Vagina (tissue), 2 donors: ENCODE measurements around the gene FUS. TPM values are rescaled to one million over a fixed set of nuclear protein-coding genes. Genes with fewer than 3 reads are reported as not detected.
"Not testable (repeated sequence)": the region's sequence is repeated elsewhere in the genome, so short reads cannot be mapped to it uniquely, and the experiment has no call there.

Source experiments
- DNase-seq, 2 donors: peaks; one replicate each; pipeline ENCODE4 v3.0.0-alpha.2; 2017; ENCODE audit errors: extremely low spot score in 2 of 2
- H3K27ac ChIP-seq: fragments of 200-600 bp; sonication (generic); one replicate; pipeline ENCODE4 v1.5.1; 2019
- H3K27me3 ChIP-seq: fragments of 200-600 bp; sonication (generic); one replicate; pipeline ENCODE4 v1.5.1; 2019
- H3K36me3 ChIP-seq, 2 donors: fragments of 200-600 bp; sonication (generic); one replicate each; pipeline ENCODE4 v1.5.1; 2017 to 2019
- H3K4me1 ChIP-seq: fragments of 200-600 bp; sonication (generic); one replicate; pipeline ENCODE4 v1.5.1; 2019
- H3K4me3 ChIP-seq, 2 donors: fragments of 200-600 bp; sonication (generic); 1 replicate in 1 of 2; 2 replicates in 1 of 2; pipeline ENCODE4 v1.5.1; 2016 to 2019
- H3K9me3 ChIP-seq: fragments of 200-600 bp; sonication (generic); one replicate; pipeline ENCODE4 v1.5.1; 2019
- POLR2A ChIP-seq, 2 donors: fragments of 450-650 bp; IDR thresholded peaks; one replicate each; pipeline ENCODE4 v1.6.1; 2017; ENCODE audit warnings: antibody characterized with exemption in 2 of 2, mild to moderate bottlenecking in 2 of 2, moderate library complexity in 2 of 2
- POLR2AphosphoS5 ChIP-seq, 2 donors: sonication (generic); formaldehyde crosslinking; IDR thresholded peaks; one replicate each; pipeline ENCODE4 v1.9.0; 2017; ENCODE audit warnings: antibody characterized with exemption in 2 of 2, mild to moderate bottlenecking in 2 of 2, low read depth in 1 of 2; ENCODE audit not compliant: insufficient read depth in 1 of 2
- intact Hi-C: fragments of 100-400 bp; cut with DNase I; formaldehyde crosslinking; loops from one replicate; pipeline ENCODE4 v1.15.1; 2023
- total RNA-seq: library from RNA; depleted of rRNA; stranded (reverse); fragments of >200 nt; gene quantifications from one replicate; pipeline ENCODE4 v1.2.3, GENCODE V29; 2016
- TF ChIP-seq, protein P1 (sequence below), 3 experiments: fragments of 450-650 bp in 2 of 3; fragments of 200-600 bp in 1 of 3; sonication (generic) in 1 of 3; IDR thresholded peaks; one replicate each; pipeline ENCODE4 v1.5.1; 2017 to 2019; ENCODE audit warnings: antibody characterized with exemption in 3 of 3, mild to moderate bottlenecking in 2 of 3, moderate library complexity in 2 of 3

The FUS gene
- total RNA-seq, 1 donor from 2014 or later, result 74.2 TPM

DNA sequence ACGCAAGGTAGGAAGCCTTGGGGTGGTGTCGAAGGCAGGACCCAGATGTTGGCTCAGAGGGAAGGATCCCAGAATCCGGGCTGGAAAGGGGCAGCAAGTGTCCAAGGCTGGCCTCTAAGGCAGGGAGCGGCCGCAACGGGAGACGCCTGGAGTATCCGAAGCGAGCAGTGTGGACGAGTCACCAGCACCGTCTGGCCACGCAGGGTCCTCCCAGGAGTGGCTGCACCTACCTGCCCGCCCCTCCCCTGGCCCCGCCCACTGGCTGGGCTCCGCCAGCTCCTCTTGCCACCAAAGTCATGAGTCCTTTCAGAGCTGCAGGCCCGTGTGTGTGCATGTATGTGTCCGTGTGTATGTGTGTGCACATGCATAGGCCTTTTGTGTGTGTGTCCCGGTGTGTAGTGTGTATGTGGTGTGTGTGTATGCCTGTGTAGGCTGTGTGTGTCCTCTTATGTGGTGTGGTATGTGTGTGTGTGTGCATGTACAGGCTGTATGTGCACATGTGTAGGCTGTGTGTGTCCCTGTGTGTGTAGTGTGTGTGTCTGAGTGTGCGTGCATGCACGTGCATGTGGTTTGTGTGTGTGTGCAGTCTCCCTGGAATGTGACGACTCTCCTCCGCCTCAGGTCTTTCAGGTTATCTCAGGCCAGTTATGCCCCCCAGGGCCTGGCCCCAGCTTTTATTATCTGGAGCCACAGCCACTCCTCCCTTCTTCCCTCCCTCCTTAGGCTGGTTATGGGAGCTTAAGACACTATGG, 44.2 kb upstream of the FUS start, which contains the start of gene PRSS8:
PRSS8 (minus strand) TSS at position 193 of the 752 bp plus-strand sequence. CDS start 229 bp downstream, outside the sequence.
- Histone ChIP-seq H3K4me1 (peaks cover 42% of the 10 kb centered on the region), H3K36me3 (peaks cover 0 to 20% of the 10 kb centered on the region in 2 donors), H3K27me3 (no peaks in the 10 kb centered on the region), H3K27ac (peak within 1 kb of the TSS; percentile 86), H3K4me3 (peak within 1 kb of the TSS in 1 of 2 donors; percentile 48), H3K9me3 (no peaks in the 10 kb centered on the region)
- no peak for DNase-seq
- TF ChIP-seq POLR2AphosphoS5 (IDR thresholded peaks at IDR 0.05; ENCODE audit: insufficient read depth in 1 of 2, low read depth in 1 of 2), result peak; percentile 15 to 68
- TF ChIP-seq POLR2A (IDR thresholded peaks at IDR 0.05), result no peak
- TF ChIP-seq, protein P1, sequence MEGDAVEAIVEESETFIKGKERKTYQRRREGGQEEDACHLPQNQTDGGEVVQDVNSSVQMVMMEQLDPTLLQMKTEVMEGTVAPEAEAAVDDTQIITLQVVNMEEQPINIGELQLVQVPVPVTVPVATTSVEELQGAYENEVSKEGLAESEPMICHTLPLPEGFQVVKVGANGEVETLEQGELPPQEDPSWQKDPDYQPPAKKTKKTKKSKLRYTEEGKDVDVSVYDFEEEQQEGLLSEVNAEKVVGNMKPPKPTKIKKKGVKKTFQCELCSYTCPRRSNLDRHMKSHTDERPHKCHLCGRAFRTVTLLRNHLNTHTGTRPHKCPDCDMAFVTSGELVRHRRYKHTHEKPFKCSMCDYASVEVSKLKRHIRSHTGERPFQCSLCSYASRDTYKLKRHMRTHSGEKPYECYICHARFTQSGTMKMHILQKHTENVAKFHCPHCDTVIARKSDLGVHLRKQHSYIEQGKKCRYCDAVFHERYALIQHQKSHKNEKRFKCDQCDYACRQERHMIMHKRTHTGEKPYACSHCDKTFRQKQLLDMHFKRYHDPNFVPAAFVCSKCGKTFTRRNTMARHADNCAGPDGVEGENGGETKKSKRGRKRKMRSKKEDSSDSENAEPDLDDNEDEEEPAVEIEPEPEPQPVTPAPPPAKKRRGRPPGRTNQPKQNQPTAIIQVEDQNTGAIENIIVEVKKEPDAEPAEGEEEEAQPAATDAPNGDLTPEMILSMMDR (IDR thresholded peaks at IDR 0.05), result no peak
- intact Hi-C loops, result no loop called here

DNA sequence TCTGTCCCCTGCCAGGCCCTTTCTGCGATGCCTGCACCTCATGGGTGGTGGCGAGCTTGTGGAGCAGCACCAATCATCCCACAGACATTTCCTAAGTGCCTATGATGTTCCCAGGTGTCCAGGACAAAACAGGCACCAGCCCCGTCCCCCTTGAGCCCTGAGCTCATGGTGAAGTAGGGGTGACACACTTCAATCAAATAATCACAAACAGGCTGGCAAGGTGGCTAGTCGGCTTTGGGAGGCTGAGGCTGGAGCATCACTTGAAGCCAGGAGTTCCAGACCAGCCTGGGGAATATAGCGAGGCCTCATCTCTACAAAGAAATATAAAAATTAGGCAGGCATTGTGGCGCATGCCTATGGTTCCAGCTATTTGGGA, 43.7 kb upstream of the FUS start:
- no peak overlapping the region for H3K4me3 ChIP-seq
- TF ChIP-seq, protein P1 (IDR thresholded peaks at IDR 0.05), result no peak
- no peak for TF ChIP-seq POLR2A (IDR thresholded peaks at IDR 0.05)
- no peak for TF ChIP-seq POLR2AphosphoS5 (IDR thresholded peaks at IDR 0.05; ENCODE audit: insufficient read depth in 1 of 2, low read depth in 1 of 2)
- DNase-seq, result peak in 1 of 2 donors; percentile 81
- intact Hi-C loops, result no loop called here
- no peaks in the 10 kb centered on the region for H3K9me3 ChIP-seq
- H3K36me3 ChIP-seq, result peaks cover 0 to 14% of the 10 kb centered on the region in 2 donors
- H3K27ac ChIP-seq, result no peak overlapping the region
- no peaks in the 10 kb centered on the region for H3K27me3 ChIP-seq
- H3K4me1 ChIP-seq, result peaks cover 45% of the 10 kb centered on the region

DNA sequence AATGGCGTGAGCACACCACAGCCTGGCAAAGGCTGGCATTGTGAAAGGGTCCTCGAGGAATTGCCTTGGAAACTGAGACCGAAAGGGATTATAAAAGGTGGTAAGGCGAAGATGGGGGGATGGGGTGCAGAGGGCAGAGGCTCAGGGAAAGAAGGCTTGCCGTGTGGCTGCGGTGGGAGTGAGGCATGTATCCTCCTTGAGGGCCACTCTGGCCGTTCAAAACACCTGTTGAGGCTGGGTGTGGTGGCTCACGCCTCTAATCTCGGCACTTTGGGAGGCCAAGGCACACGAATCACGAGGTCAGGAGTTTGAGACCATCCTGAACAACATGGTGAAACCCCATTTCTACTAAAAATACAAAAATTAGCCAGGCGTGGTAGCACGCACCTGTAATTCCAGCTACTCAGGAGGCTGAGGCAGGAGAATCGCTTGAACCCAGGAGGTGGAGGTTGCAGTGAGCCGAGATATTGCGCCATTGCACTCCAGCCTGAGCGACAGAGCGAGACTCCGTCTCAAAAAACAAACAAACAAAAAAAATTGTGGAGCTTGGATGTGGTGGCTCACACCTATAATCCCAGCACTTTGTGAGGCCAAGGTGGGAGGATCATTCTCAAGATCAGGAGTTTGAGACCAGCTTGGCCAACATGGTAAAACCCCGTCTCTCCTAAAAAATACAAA, 43.0 kb upstream of the FUS start:
- intact Hi-C loops, H3K4me3 ChIP-seq, H3K36me3 ChIP-seq, H3K27ac ChIP-seq, H3K9me3 ChIP-seq, DNase-seq, H3K27me3 ChIP-seq: not testable (repeated sequence)
- H3K4me1 ChIP-seq, result peaks cover 45% of the 10 kb centered on the region

DNA sequence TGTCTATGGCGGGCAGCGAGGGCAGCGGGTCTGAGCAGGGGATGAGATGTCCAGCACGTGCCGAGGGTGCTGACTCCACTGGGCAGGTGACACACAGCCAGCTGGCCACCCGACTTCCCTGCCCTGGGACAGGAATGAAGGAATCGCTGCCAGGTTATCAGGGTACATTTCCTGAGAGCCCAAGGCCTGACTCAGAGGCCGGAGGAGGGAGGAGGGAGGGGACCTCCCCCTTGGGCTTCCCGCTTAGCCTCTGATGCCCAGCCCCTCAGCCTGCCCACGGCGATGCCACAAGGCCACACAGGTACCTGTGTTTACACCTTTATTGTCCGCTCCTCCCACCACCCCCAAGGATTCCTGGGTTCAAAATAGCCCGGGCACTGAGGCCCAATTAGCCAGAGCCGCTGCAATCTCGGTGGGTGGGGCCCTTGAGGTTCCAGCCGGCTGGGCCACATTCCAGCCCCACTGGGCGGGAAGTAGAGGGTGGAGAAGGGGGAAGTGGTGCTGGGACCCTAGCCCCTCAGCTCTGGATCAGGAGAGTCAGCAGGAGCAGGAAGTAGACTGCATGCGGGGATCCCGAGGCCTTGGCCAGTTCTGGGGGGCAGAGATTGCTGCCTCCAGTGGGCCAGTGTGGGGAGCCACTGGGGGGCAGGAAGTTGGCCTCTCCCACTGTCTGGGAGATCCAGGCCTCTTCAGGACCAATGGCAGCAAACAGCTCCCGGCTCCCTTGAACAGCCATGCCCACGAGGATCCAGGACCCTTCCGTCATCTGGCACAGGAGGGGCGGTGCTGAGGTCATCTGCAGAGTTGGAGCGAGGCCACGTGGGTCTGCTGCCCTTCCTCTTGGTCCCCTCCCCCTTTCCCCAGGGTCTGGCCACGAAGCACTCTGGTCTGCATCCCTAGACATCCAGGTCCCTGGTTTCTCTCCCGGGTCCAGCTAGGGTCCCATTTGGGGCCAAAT, 41.0 kb upstream of the FUS start:
- Histone ChIP-seq H3K36me3 (no peaks in the 10 kb centered on the region), H3K4me1 (peaks cover 44% of the 10 kb centered on the region), H3K4me3 (peak overlapping the region in 1 of 2 donors; percentile 8), H3K9me3 (no peaks in the 10 kb centered on the region), H3K27ac (peak overlapping the region; percentile 67), H3K27me3 (no peaks in the 10 kb centered on the region)
- DNase-seq, result peak in 1 of 2 donors; percentile 85
- peak; percentile 19 to 62 for TF ChIP-seq POLR2AphosphoS5 (IDR thresholded peaks at IDR 0.05; ENCODE audit: insufficient read depth in 1 of 2, low read depth in 1 of 2)
- TF ChIP-seq, protein P1 (IDR thresholded peaks at IDR 0.05), result no peak
- intact Hi-C loops, result no loop called here

DNA sequence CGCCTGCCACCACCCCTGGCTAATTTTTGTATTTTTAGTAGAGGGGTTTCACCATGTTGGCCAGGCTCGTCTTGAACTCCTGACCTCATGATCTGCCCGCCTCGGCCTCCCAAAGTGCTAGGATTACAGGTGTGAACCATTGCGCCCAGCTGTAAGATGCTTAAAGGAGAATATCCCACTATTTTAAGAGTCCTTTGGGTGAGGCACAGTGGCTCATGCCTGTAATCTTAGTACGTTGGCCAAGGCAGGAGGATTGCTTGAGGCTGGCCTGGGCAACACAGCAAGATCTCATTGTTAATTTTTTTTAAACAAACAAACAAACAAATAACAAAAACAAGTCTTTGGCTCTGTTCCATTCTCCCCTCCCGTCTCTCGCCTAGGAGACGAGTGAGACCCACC, 38.9 kb upstream of the FUS start:
- not testable (repeated sequence) for H3K36me3 ChIP-seq, DNase-seq, H3K27me3 ChIP-seq, H3K9me3 ChIP-seq, H3K4me3 ChIP-seq
- H3K4me1 ChIP-seq, result peaks cover 39% of the 10 kb centered on the region
- intact Hi-C loops, result loop anchor here (5.0 to 10.0 kb wide), 3 partner anchors 56 to 154 kb away; partner anchors contain the start of genes HSD3B7, PRSS53 and STX4
- peak overlapping the region; percentile 87 for H3K27ac ChIP-seq
